Measurements from ENCODE around the gene TYMP.

TYMP gene

GRCh38 chr22:50500452-50500851 lies 29.4 kb downstream of the TYMP start:
- no peaks in the 10 kb centered on the region for H3K79me2 ChIP-seq (ENCODE audit: insufficient read depth, low read length)
- no peak overlapping the region for H3K27ac ChIP-seq (ENCODE audit: low read depth, low read length, poor library complexity, severe bottlenecking)
- H3K4me3 ChIP-seq (ENCODE audit: low read depth, low read length, poor library complexity, severe bottlenecking) = no peak overlapping the region
- H3K9me2 ChIP-seq (ENCODE audit: low read depth, low read length) = no peaks in the 10 kb centered on the region
- no peaks in the 10 kb centered on the region for H3K27me3 ChIP-seq (ENCODE audit: insufficient read depth, low read length)
- H3K36me3 ChIP-seq (ENCODE audit: insufficient read depth, low read length) = peaks cover 14% of the 10 kb centered on the region
- H3K9me3 ChIP-seq (ENCODE audit: low read length) = no peaks in the 10 kb centered on the region
- no peak overlapping the region for H3K9ac ChIP-seq (ENCODE audit: low read length)
- H3K4me2 ChIP-seq (ENCODE audit: low read length) = no peak overlapping the region
- TF ChIP-seq EZH2 (IDR thresholded peaks at IDR 0.05; ENCODE audit: borderline replicate concordance, low read length) = no peak
- TF ChIP-seq CTCF (IDR thresholded peaks at IDR 0.05; ENCODE audit: low read length) = no peak
- H2AFZ ChIP-seq (ENCODE audit: low read length) = no peak overlapping the region
- no peaks in the 10 kb centered on the region for H4K20me1 ChIP-seq (ENCODE audit: insufficient read depth, low read length)
- H3F3A ChIP-seq (ENCODE audit: insufficient read depth, low read length) = no peaks in the 10 kb centered on the region
- H3K4me1 ChIP-seq (ENCODE audit: insufficient read depth, low read length, severe bottlenecking) = peaks cover 11% of the 10 kb centered on the region

GRCh38 chr22:50498322-50498890 lies 31.4 kb downstream of the TYMP start:
- Histone ChIP-seq H3F3A (ENCODE audit: insufficient read depth, low read length) (no peaks in the 10 kb centered on the region), H3K79me2 (ENCODE audit: insufficient read depth, low read length) (no peaks in the 10 kb centered on the region), H3K27ac (ENCODE audit: low read depth, low read length, poor library complexity, severe bottlenecking) (no peak overlapping the region), H3K4me2 (ENCODE audit: low read length) (peak overlapping the region; percentile 10; the same call in 1 of the 2 replicates), H3K36me3 (ENCODE audit: insufficient read depth, low read length) (peaks cover 4% of the 10 kb centered on the region; the same call in 1 of the 2 replicates), H3K9me2 (ENCODE audit: low read depth, low read length) (no peaks in the 10 kb centered on the region), H4K20me1 (ENCODE audit: insufficient read depth, low read length) (no peaks in the 10 kb centered on the region), H3K4me3 (ENCODE audit: low read depth, low read length, poor library complexity, severe bottlenecking) (no peak overlapping the region), H3K9me3 (ENCODE audit: low read length) (no peaks in the 10 kb centered on the region), H3K9ac (ENCODE audit: low read length) (no peak overlapping the region), H3K4me1 (ENCODE audit: insufficient read depth, low read length, severe bottlenecking) (peaks cover 11% of the 10 kb centered on the region), H3K27me3 (ENCODE audit: insufficient read depth, low read length) (no peaks in the 10 kb centered on the region), H2AFZ (ENCODE audit: low read length) (no peak overlapping the region)
- TF ChIP-seq EZH2 (IDR thresholded peaks at IDR 0.05; ENCODE audit: borderline replicate concordance, low read length) = no peak
- TF ChIP-seq CTCF (IDR thresholded peaks at IDR 0.05; ENCODE audit: low read length) = peak; percentile 76

- H4K20me1 ChIP-seq (ENCODE audit: insufficient read depth, low read length) = no peaks in the 10 kb centered on the region
- H3K36me3 ChIP-seq (ENCODE audit: insufficient read depth, low read length) = no peaks in the 10 kb centered on the region
- H3K27ac ChIP-seq (ENCODE audit: low read depth, low read length, poor library complexity, severe bottlenecking) = no peak overlapping the region
- no peak overlapping the region for H2AFZ ChIP-seq (ENCODE audit: low read length)
- H3K4me1 ChIP-seq (ENCODE audit: insufficient read depth, low read length, severe bottlenecking) = peaks cover 11% of the 10 kb centered on the region
- no peak overlapping the region for H3K4me3 ChIP-seq (ENCODE audit: low read depth, low read length, poor library complexity, severe bottlenecking)
- no peaks in the 10 kb centered on the region for H3K79me2 ChIP-seq (ENCODE audit: insufficient read depth, low read length)
- no peaks in the 10 kb centered on the region for H3F3A ChIP-seq (ENCODE audit: insufficient read depth, low read length)
- TF ChIP-seq CTCF (IDR thresholded peaks at IDR 0.05; ENCODE audit: low read length) = no peak
- TF ChIP-seq EZH2 (IDR thresholded peaks at IDR 0.05; ENCODE audit: borderline replicate concordance, low read length) = no peak
- H3K27me3 ChIP-seq (ENCODE audit: insufficient read depth, low read length) = no peaks in the 10 kb centered on the region
- H3K9ac ChIP-seq (ENCODE audit: low read length) = no peak overlapping the region
- no peak overlapping the region for H3K4me2 ChIP-seq (ENCODE audit: low read length)
- no peaks in the 10 kb centered on the region for H3K9me3 ChIP-seq (ENCODE audit: low read length)
- no peaks in the 10 kb centered on the region for H3K9me2 ChIP-seq (ENCODE audit: low read depth, low read length)
These were observed 32.7 kb downstream of the TYMP start for GRCh38 chr22:50497093-50497492.

Measured in OCI-LY1 (cell line).